Subcutaneous abdominal adipose tissue (tissue), 5 donors: ENCODE data around the gene ZFHX2.

Experiments used
- H3K27ac ChIP-seq: one replicate; pipeline ENCODE4 v1.7.0; 2013; ENCODE audit warnings: low read depth, mild to moderate bottlenecking, inconsistent platforms, low read length, moderate library complexity
- H3K27me3 ChIP-seq, 5 donors: one replicate each; pipeline ENCODE4 v1.7.0; 2013; ENCODE audit warnings: low read length in 5 of 5, inconsistent platforms in 1 of 5; ENCODE audit not compliant: control insufficient read depth in 5 of 5, insufficient read depth in 4 of 5
- H3K36me3 ChIP-seq, 5 donors: one replicate each; pipeline ENCODE4 v1.7.0; 2013; ENCODE audit warnings: low read length in 5 of 5; ENCODE audit not compliant: control insufficient read depth in 5 of 5, insufficient read depth in 5 of 5
- H3K4me1 ChIP-seq, 5 donors: one replicate each; pipeline ENCODE4 v1.7.0; 2013; ENCODE audit warnings: low read length in 5 of 5, mild to moderate bottlenecking in 3 of 5, moderate library complexity in 1 of 5; ENCODE audit not compliant: control insufficient read depth in 5 of 5, insufficient read depth in 5 of 5
- H3K4me3 ChIP-seq, 5 donors: one replicate each; pipeline ENCODE4 v1.7.0; 2013; ENCODE audit warnings: low read length in 5 of 5, low read depth in 1 of 5
- H3K9ac ChIP-seq, 5 donors: one replicate each; pipeline ENCODE4 v1.7.0; 2013; ENCODE audit warnings: low read length in 5 of 5, mild to moderate bottlenecking in 4 of 5, moderate library complexity in 3 of 5
- H3K9me3 ChIP-seq, 5 donors: one replicate each; pipeline ENCODE4 v1.7.0; 2013; ENCODE audit warnings: low read length in 5 of 5; ENCODE audit not compliant: control insufficient read depth in 5 of 5
- donor health status: healthy.
- donor health status: healthy.
- donor health status: healthy.
- donor health status: healthy.
- donor health status: healthy.

ZFHX2 gene

GRCh38 chr14:23492618-23493272 lies 58.8 kb downstream of the ZFHX2 start:
- H3K27me3 ChIP-seq: no peaks in the 10 kb centered on the region
- H3K4me1 ChIP-seq: no peaks in the 10 kb centered on the region
- peaks cover 4 to 16% (median 6%) of the 10 kb centered on the region in 5 donors for H3K36me3 ChIP-seq
- H3K27ac ChIP-seq: no peak overlapping the region
- H3K9me3 ChIP-seq: no peaks in the 10 kb centered on the region
- no peak overlapping the region for H3K9ac ChIP-seq
- no peak overlapping the region for H3K4me3 ChIP-seq

DNA sequence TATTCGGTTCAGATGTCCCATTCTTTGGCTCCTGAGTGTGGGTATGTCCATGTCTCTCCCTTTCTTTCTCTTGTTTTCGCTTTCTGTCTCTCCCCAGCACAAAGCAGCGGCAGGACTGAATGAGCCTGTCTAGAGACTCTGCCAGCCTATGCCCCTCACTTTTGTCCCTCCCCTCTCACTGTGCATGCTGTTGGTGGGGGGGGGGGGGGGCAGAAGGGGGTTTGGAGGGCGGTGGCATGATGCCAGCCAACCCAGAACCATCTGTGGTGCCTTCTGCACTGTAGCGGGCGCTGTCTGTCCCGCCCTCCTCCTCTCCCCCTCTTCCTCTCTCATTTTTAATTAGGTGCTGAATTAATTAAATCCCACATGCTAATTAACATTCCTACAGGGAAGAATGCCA lies 64.3 kb downstream of the ZFHX2 start:
- Histone ChIP-seq H3K9ac (no peak overlapping the region), H3K27ac (no peak overlapping the region), H3K27me3 (no peaks in the 10 kb centered on the region), H3K9me3 (no peaks in the 10 kb centered on the region), H3K36me3 (peaks cover 0 to 51% (median 14%) of the 10 kb centered on the region in 5 donors), H3K4me3 (no peak overlapping the region), H3K4me1 (no peaks in the 10 kb centered on the region)

- Histone ChIP-seq H3K4me3 (no peak overlapping the region), H3K36me3 (peaks cover 1 to 57% (median 15%) of the 10 kb centered on the region in 5 donors), H3K27me3 (no peaks in the 10 kb centered on the region), H3K9me3 (no peaks in the 10 kb centered on the region), H3K27ac (no peak overlapping the region), H3K4me1 (no peaks in the 10 kb centered on the region), H3K9ac (no peak overlapping the region)
Measured at GRCh38 chr14:23486036-23486435, 65.5 kb downstream of the ZFHX2 start.

DNA sequence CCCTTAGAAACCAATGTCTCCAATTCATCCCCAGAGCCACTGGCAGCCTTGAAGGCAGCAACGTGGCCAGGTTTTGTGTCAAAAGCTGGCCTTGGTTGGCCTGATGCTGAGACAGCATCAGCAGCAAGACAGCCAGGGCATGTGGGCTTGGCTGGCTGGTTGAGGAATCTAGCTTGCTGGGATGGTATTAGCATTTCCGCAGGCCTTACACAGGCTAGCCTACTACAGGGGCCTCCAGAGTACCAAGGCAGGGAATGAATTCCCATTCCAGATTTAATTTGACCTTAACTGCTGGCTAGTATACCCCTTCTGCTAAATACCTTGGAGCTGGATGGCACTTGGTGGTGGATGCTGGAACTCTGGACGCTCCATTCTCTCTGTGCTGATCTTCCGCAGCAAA lies 66.2 kb downstream of the ZFHX2 start:
- H3K36me3 ChIP-seq: peaks cover 7 to 63% (median 20%) of the 10 kb centered on the region in 5 donors
- H3K4me1 ChIP-seq: no peaks in the 10 kb centered on the region
- no peak overlapping the region for H3K4me3 ChIP-seq
- no peaks in the 10 kb centered on the region for H3K27me3 ChIP-seq
- no peaks in the 10 kb centered on the region for H3K9me3 ChIP-seq
- H3K27ac ChIP-seq: no peak overlapping the region
- H3K9ac ChIP-seq: no peak overlapping the region

DNA sequence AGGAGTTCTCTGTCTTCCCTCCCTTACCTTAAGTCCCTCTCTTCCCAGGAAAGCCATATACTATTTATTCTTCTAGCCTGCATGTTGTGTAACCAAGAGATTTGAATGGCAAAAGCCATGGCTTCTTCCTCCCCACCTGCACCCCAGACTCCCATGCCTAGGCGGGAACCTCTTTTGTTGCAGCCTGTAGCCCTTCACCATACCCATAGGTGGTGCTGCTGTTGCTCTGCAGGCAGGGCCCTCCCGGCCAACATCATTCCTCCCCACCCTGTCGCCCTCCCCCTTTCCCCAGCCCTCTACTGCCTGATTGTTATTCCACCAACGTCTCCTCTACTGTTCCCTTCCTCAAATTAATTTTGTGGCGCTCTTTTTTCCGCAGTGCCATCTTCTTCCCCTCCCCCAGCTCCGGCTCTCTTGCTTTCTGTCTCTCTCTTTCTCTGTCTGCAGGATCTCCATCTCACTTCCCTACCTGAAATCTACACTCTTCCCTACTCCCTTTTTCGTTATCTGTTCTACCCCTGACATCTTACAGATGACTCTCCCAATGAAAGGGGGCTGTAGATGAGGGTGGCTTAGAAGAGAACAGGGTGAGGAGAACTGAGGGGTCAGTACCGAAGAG lies 68.2 kb downstream of the ZFHX2 start:
- no peaks in the 10 kb centered on the region for H3K27me3 ChIP-seq
- H3K27ac ChIP-seq: no peak overlapping the region
- H3K9me3 ChIP-seq: no peaks in the 10 kb centered on the region
- H3K9ac ChIP-seq: no peak overlapping the region
- H3K4me1 ChIP-seq: no peaks in the 10 kb centered on the region
- H3K4me3 ChIP-seq: no peak overlapping the region
- H3K36me3 ChIP-seq: peaks cover 11 to 57% (median 18%) of the 10 kb centered on the region in 5 donors

- Histone ChIP-seq H3K27me3 (no peaks in the 10 kb centered on the region), H3K9ac (no peak overlapping the region), H3K36me3 (peaks cover 12 to 56% (median 19%) of the 10 kb centered on the region in 5 donors), H3K4me1 (no peaks in the 10 kb centered on the region), H3K9me3 (no peaks in the 10 kb centered on the region), H3K27ac (no peak overlapping the region), H3K4me3 (no peak overlapping the region)
Measured at GRCh38 chr14:23482823-23483148, 68.8 kb downstream of the ZFHX2 start.

DNA sequence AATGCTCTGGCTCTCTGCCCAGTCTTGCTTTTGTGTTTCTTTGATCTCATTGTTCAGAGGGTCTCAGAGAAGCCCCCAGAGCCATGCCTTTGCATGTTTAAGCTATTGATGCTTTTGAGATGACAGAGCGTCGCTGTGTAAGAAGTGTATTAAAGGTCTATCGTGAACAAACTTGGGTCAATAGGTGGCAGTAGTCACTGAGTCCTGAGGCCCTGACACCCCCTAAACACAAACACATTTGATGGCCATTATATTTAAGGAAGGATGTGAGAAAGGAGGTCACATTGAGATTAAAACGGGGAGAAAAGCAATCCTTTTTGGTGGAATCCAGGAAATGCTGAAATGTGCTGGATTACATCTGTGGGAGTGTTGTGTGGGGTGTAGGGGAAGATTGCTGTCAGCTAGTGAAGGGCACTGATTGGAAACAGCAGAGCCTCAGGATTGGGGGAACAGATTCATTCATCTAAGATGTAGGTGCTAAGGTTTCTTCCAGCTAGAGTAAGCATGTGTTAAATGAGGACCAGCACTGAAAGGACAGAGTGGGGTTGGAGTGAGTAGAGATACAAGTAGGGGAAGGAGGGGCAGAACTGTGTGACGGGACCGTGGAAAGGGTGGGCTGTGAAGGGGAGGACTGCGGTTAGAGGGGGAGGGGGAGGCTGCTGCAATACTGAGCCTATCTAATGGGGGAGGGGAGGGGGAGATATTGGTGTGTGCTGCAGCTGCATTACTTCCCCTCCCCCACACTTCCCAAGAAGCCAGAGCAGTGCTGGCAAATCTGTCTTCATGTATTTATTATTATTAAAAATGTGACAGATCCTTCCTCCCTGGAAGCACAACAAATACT lies 69.4 kb downstream of the ZFHX2 start:
- Histone ChIP-seq H3K9ac (no peak overlapping the region), H3K9me3 (no peaks in the 10 kb centered on the region), H3K4me1 (no peaks in the 10 kb centered on the region), H3K36me3 (peaks cover 18 to 62% (median 25%) of the 10 kb centered on the region in 5 donors), H3K27me3 (no peaks in the 10 kb centered on the region), H3K4me3 (no peak overlapping the region), H3K27ac (no peak overlapping the region)

DNA sequence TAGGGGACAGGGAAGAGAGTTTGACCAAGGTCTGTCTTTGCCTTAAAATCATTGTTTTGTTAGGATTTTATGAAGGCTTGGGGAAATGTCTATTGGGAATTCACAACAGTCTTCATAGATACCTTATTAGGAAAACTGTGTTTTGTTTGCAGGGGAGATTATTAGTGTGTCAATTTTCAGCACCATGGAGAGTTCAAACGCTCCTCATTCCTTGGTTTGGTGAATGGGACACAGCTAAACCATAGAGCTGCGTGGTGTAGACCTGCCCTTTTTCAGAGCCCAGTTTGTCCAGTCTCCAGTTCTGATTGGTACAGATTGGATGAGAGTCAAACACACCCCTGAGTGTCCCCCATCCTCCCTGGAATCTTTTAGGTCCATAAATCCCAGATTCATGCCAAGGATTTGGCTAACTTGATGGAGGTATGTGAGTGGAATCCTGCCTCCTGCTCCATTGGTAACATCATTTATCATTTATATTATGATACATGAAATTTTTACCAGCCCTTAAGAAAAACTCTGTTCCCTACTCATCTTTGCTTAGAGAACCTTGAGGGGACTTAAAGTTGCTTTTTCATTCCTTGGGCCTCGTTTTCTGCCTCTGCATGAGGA lies 70.1 kb downstream of the ZFHX2 start:
- Histone ChIP-seq H3K4me3 (no peak overlapping the region), H3K9ac (no peak overlapping the region), H3K36me3 (peaks cover 25 to 62% (median 28%) of the 10 kb centered on the region in 5 donors), H3K27ac (no peak overlapping the region), H3K9me3 (no peaks in the 10 kb centered on the region), H3K27me3 (no peaks in the 10 kb centered on the region), H3K4me1 (no peaks in the 10 kb centered on the region)

DNA sequence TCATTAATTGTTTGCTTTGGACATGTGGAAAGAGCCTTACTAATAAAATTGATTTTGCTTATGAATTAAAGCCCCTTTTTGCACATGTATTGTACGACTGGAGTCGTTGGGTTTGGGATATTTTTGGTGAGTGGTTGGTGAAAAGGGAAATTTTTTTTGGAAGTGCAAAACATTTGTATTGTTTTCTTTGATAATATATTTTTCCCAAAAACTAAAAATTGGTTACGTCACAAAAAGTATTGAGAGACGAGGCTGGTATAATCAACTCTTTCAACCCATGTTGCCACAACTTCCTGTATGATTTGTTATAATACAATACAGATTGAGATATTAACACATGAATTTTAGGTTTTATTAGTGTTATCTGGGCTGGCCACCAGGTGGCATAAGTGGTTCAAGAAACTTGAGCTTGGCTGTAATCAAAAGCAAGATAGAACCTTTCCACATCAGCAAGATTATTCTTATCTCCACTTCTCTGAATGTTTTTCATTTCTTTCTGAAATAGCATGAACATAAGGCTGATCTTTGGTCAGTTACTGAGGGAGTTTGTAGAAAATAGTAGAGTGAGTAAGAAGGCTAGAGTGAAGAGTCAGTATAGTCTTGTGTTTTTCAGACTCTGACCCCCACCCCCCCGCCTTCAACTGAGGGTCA lies 73.3 kb downstream of the ZFHX2 start:
- Histone ChIP-seq H3K27ac (no peak overlapping the region), H3K27me3 (no peaks in the 10 kb centered on the region), H3K36me3 (peaks cover 46 to 67% (median 50%) of the 10 kb centered on the region in 5 donors), H3K4me1 (no peaks in the 10 kb centered on the region), H3K9ac (no peak overlapping the region), H3K4me3 (no peak overlapping the region), H3K9me3 (no peaks in the 10 kb centered on the region)
